Measurements from ENCODE around the gene EZR. TPM values are rescaled to one million over a fixed set of nuclear protein-coding genes. Genes with fewer than 3 reads are reported as not detected.

The EZR gene
- total RNA-seq, 1 experiment from 2014 or later: 375 TPM

- H3K18ac ChIP-seq (ENCODE audit: insufficient read length, low read depth, low read length): no peak overlapping the region
- H4K5ac ChIP-seq (ENCODE audit: insufficient read length, low read depth, low read length): no peak overlapping the region
- Mint-ChIP-seq H3K9me3 (peaks cover 3 to 8% of the 10 kb centered on the region in 2 experiments; a peak in 3 of 5 replicates), H3K27ac (no peak overlapping the region), H3K4me3 (no peak overlapping the region), H3K36me3 (ENCODE audit: insufficient read depth in 1 of 3, low read depth in 3 of 3) (peaks cover 0 to 3% (median 2%) of the 10 kb centered on the region in 3 experiments; a peak in 2 of 7 replicates), H3K4me1 (peaks cover 4% of the 10 kb centered on the region in 2 experiments; a peak in 2 of 4 replicates), H3K27me3 (ENCODE audit: low read depth) (no peaks in the 10 kb centered on the region)
- no peak overlapping the region for H2AFZ ChIP-seq (ENCODE audit: low read length)
- H2AK5ac ChIP-seq (ENCODE audit: insufficient read length, low read length): no peak overlapping the region
- H2BK120ac ChIP-seq (ENCODE audit: low read depth, low read length, poor library complexity, severe bottlenecking): no peak overlapping the region
- H3K79me1 ChIP-seq (ENCODE audit: insufficient read depth, low read depth, low read length, poor library complexity, severe bottlenecking): no peaks in the 10 kb centered on the region
- no peak overlapping the region for H3T11ph ChIP-seq (ENCODE audit: low read length)
- no peak overlapping the region for H2BK5ac ChIP-seq (ENCODE audit: insufficient read length, low read length)
- no peak overlapping the region for H2BK20ac ChIP-seq (ENCODE audit: low read depth, low read length, poor library complexity, severe bottlenecking)
- H3K9me3 ChIP-seq (ENCODE audit: control insufficient read depth, low read depth, low read length): no peaks in the 10 kb centered on the region
- no peaks in the 10 kb centered on the region for H3K4me1 ChIP-seq (ENCODE audit: insufficient read depth, low read length)
- no peak overlapping the region for H2BK15ac ChIP-seq (ENCODE audit: low read depth, low read length)
- no peak overlapping the region for H3K4me2 ChIP-seq (ENCODE audit: insufficient read depth, insufficient read length, low read length)
- no peak overlapping the region for H3K56ac ChIP-seq (ENCODE audit: insufficient read length, low read depth, low read length)
- DNase-seq: no peak
- no peaks in the 10 kb centered on the region for H3K23me2 ChIP-seq (ENCODE audit: insufficient read length, low read depth, low read length, poor library complexity, severe bottlenecking)
- H4K20me1 ChIP-seq (ENCODE audit: control insufficient read depth, insufficient read depth, insufficient read length): no peaks in the 10 kb centered on the region
- H2BK12ac ChIP-seq (ENCODE audit: insufficient read length, low read depth, low read length): no peak overlapping the region
- no CpG with 5 or more reads among the region's 8 CpGs for WGBS (ENCODE audit: extremely low coverage, insufficient read length, low lambda C conversion rate)
- no peak overlapping the region for H3K14ac ChIP-seq (ENCODE audit: insufficient read depth, low read length)
- TF ChIP-seq CTCF (conservative IDR thresholded peaks at IDR 0.05): no peak
- no peak overlapping the region for H3K9ac ChIP-seq (ENCODE audit: extremely low read depth, insufficient read length, low read length)
- H4K8ac ChIP-seq (replicated peaks; ENCODE audit: insufficient read length, low read depth, low read length): no peak overlapping the region
- H3K4ac ChIP-seq (ENCODE audit: low read depth, low read length): no peak overlapping the region
- no peak overlapping the region for H3K23ac ChIP-seq (ENCODE audit: insufficient read length, low read depth, low read length)
- no peak overlapping the region for H4K91ac ChIP-seq (ENCODE audit: insufficient read length, low read depth, low read length)
- H3K79me2 ChIP-seq (ENCODE audit: insufficient read depth, low read length): no peaks in the 10 kb centered on the region
- no peaks in the 10 kb centered on the region for H3K27me3 ChIP-seq (ENCODE audit: insufficient read depth, low read length)
- no peak overlapping the region for H3K27ac ChIP-seq (ENCODE audit: insufficient read length, low read depth, low read length)
These were observed 93.5 kb downstream of the EZR start for GRCh38 chr6:158725704-158726103.
